ENCODE measurements around the gene CUL3.
"Not testable (repeated sequence)": the region's sequence is repeated elsewhere in the genome, so short reads cannot be mapped to it uniquely, and the experiment has no call there.

The CUL3 gene

DNA sequence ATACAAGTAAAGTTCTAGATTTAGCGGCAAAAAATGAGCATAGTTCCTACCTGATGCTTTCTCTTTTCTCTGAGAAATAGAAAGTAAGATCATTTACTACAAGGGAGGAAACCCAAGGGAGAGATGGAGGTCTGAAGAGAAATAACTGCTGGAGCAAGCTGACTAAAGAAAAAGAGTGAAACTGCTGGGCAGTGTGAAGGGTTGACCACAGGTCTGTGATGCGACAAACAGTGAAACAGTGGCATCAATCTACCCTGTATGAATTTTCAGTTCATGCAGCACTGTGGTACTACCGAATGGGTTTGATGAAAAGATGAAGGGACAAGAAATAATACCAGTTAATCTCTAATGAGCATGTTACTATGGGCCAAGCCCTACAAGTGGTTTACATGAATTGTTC is 52.2 kb downstream of the CUL3 start:
- no peak for DNase-seq

DNA sequence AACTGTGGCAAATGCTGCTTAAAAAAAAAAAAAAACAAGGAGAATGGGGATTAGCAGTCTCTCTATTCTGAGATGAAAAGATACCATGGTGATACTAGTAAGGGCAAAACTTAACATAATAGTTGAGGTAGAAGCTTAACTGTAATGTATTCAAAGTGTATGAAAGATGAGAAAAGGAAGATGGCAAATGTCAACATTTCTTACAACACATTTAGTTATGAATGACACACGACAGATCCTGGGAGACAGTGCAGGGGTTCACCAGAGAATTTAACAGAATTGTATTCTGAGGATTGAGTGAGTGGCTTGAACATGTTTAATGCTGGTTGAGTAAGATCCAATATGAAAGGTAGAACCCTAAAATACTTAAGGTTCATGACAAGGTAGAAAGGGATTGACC is 52.7 kb downstream of the CUL3 start:
- DNase-seq: no peak

DNA sequence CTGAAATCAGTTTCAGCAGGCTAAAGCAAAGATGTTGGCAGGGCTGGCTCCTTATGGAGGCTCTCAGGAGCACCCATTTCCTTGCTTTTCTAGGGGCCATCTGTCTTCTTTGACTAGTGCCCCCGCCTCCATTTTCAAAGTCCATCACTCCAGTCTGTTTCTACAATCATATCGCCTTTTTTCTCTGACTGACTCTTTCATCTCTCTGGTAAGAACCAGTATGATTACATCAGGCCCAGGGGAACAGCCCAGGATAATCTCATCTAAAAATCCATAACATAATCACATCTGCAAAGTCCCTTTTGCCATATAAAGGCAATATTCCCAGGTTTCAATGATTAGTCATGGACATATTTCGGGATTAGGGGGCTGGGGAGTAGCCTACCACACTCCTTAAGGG is 57.0 kb downstream of the CUL3 start:
- no peak for DNase-seq

DNA sequence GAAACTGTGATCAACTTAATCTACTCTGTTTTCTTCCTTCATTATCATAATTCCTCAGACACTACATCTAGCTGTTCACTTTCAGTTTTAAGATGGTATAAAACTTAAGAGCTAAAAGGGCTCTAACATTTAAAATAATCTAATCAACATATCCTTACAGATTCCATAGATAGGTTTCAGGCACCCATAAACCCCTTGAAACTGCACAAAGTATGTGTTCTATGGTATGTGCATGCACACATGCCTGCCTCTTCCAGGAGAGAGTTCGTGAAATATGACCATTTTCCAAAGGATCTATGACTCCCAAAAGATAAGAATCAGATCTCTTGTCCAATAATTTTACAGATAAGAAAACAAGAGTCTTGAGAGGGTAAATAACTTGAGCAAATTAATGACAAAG is 59.4 kb downstream of the CUL3 start:
- DNase-seq: no peak

DNA sequence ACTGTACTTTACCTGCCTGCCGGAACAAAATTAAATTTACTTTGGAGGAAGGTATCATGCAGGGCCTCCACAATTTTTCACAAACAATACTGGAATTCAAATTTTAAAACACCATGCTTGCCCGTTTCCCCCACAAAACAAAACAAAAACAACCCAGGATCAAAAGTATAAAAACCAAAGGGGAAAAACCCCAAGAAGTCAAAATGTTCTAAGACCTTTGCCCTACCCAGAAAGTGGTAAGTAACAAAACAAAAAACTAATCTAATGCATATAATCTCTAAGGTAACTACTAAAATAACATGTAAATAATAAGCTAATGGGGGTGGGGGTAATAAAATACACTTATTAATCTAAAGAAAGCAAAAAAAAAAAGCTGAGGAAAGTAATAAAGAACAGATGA is 60.5 kb downstream of the CUL3 start:
- no peak for DNase-seq

DNA sequence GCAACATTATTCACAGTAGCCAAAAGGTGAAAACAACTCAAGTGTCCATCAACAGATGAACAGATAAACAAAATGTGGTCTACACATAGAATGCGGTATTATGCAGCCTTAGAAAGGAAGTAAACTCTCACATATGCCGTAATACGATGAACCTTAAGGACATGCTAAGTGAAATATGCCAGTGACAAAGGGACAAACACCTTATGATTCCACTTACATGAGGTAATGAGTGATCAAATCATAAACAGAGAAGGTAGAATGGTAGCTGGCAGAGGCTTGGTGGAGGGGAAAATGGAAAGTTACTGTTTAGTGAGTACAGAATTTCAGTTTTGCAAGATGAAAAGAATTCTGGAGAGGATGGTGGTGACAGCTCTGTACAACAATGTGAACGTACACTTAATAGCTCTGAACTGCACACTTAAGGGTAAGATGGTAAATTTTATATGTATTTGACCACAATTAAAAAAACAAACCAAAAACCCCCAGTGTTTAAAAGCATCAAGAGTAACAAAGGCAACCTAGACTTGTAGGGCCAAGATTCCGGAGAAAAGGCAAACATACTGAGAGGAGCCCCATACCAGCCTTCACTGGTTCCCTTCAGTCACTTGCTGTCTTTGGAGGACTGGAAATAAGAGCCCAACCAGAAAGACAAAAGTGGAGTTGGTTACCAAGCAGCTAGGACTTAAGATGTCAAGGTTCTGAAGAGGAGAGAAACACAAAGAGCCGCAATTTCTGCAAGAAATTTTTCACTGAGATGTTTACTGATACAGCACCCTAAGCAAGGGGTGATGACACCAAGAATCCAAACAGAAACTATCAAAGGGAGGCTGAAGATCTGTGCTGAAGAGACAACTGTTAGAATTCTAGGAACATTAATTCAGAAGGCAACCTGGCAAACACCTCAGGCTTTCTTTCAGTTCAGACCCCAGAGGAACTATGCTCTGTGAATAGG is 61.3 kb downstream of the CUL3 start:
- DNase-seq: no peak

DNA sequence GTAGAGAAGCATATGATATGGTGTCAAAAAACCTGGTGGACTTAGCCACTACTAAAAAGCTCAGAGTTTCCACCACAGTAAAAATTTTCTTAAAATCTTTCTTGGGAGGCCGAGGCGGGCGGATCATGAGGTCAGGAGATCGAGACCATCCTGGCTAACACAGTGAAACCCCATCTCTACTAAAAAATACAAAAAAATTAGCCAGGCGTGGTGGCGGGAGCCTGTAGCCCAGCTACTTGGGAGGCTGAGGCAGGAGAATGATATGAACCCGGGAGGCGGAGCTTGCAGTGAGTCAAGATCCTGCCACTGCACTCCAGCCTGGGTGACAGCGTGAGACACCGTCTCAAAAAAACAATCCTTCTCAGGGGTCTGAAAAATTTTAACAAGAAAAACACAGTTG is 62.7 kb downstream of the CUL3 start:
- DNase-seq: not testable (repeated sequence)

DNA sequence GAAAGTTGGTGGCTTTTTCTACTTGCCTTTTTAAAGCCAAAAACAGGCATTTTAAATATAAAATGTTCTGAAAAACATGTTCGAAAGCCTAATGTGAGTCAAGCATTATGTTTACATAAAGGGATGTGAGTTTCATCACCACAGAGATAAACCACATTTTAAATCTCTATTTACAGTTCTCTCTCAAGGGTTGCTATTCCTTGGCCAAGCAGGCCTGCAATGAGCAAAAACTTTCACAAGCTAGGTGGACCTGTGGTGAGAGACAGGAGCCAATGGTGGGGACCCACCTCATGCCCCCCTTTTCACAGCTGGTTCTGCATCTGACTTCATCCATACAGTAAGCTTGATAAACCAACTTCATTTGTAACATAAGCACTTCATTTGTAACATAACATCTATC is 65.1 kb downstream of the CUL3 start:
- DNase-seq: no peak

DNA sequence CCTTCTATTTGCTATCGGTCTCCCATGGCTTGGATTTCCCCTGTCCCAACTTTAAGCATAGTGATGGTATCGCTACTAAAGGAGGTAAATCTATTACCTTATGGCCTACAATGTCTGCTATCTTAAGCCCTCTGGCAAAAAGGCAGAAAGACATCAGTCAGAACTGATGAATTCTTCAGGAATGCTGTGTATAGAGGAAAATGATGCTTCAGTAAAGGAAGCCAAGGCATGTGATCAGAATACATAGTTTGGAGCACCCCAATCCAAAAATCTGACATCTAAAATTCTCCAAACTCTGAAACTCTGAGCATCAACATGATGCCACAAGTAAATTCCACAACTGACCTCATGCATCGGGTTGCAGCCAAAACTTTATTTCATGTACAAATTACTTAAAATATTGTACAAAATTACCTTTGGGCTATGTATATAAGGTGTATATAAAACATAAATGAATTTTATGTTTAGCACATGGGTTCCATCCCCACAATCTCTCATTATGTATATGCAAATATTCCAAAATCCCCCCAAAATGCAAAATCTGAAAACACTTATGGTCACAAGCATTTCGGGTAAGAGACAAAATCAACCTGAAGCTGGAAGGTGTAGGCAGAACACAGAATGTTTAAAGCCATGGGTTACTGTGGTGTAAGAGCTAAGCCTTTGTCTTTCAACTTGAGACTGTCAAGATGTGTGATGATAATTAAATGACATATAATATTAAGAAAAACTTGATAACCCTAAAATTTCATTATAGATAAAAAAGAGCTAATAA is 66.2 kb downstream of the CUL3 start:
- no peak for DNase-seq

DNA sequence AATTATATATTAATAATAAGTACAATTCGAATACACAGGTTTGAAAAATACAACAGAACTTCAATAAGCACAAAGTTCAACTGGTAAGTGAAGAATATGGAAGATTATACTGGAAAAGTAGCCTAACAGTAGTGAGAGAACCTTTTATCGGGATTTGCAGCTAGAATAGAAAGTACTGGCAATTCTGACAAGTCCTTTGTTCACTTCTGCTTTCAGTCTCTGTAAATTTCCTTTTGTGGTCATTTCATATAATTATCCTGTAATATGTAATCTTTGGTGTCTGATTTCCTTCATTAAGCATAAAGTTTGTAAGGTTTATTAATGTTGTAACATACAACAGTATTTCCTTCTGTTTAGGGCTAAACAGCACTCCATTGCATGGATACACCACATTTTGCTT is 67.2 kb downstream of the CUL3 start:
- DNase-seq: no peak

DNA sequence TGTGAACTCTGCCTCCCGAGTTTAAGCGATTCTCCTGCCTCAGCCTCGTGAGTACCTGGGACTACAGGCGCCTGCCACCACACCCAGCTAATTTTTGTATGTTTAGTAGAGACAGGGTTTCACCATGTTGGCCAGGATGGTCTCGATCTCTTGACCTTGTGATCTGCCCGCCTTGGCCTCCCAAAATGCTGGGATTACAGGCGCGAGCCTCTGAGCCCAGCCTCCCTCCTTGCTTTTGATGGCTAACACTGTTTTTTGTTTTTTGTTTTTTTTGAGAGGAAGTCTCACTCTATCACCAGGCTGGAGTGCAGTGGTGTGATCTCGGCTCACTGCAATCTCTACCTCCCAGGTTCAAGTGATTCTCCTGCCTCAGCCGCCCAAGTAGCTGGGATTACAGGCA is 68.8 kb downstream of the CUL3 start:
- DNase-seq: not testable (repeated sequence)

DNA sequence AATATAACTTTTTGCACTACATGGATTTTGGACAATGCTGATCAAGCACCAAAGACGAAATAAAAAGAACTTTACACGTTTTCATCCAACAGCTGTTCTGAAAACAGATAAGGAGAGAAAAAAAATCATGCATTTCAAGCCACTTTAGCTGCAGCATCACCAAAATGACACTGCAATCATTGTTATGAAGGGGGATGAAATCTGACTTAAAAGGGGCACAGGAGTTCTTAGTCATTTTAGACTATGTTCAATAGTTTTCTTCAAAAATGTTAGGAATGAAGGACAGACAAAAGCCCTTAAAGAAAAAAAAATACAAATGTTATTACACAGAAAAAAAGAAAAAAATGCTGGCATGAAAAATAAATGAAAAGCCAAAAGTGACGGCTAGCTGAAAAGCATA is 71.2 kb downstream of the CUL3 start:
- no peak for DNase-seq

DNA sequence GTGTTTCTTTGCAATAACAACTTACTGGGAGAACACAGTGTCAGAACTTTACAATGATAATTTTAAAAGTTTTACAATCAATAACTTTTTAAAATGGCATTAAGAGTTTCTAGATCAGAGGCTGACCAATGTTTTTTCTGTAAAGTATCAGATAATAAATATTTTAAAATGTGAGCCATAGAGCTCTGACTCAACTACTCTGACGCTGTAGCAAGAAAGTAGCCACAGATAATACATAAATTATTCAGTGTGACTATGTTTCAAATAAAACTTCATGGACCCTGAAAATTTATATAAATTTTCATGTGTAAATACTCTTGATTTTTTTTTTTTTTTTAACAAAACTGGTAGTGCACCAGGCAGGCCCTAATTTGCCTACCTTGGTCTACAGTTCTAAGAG is 77.4 kb downstream of the CUL3 start:
- DNase-seq: no peak

DNA sequence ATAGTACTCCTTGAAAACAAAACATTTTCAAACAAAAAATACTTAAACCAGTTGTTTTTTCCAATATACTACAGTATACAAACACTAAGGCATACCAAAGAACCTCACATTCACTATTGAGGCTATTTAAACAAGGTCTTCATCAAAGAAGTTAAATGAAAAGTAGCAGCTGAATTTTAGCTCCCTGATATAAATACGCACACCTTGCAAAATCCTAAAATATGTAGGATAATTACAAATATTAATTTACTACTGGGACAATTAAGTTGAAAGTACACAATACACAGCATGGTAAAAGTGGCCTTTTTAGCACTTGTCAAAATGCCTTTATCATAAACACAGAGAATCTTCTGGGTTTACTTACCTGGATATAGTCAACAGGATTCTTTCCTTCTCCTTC is 78.7 kb downstream of the CUL3 start:
- no peak for DNase-seq

DNA sequence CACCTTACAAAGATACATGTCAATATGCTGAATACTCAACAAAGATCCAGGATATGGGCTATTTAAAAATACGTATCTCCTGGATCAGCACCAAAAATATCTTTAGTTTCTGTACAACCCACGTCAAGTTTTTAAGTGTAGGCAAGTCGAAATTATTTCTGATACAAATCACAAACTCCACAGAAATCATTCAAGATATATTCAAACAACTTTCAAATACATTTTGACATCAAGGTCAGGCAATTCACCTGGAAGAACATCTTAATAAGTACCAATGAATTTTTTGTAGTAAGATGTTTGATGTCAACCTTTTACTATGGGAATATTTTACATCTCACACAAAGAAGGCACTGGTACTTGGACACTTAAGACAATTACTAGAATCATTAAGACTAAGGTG is 86.2 kb downstream of the CUL3 start:
- no peak for DNase-seq

DNA sequence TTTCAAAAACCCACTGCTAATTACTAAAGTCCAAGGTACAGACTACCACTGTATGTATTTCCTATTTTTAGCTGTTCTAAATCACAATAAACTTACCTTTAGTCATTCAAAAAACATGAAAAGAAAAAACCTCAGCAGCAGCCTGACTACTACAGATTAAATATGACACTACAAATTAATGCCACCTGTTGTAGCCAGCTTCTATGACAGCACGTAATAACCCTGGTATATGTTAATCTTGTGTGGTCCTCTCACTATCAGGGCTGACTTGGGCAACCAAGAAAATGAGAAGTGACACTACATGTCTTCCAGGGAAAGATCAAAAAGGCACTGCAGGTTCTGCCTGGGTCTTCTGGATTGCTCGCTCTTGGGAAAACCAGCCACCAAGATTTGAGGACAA is 92.6 kb downstream of the CUL3 start:
- DNase-seq: no peak

DNA sequence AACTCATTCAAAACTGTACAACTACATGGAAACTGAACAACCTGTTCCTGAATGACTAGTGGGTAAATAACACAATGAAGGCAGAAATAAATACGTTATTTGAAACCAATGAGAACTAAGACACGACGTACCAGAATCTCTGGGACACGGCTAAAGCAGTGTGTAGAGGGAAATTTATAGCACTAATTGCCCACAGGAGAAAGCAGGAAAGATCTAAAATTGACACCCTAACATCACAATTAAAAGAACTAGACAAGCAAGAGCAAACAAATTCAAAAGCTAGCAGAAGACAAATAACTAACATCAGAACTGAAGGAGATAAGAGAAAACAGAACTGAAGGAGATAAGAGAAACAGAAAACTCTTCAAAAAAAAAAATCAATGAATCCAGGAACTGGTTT is 97.2 kb downstream of the CUL3 start:
- DNase-seq: not testable (repeated sequence)

DNA sequence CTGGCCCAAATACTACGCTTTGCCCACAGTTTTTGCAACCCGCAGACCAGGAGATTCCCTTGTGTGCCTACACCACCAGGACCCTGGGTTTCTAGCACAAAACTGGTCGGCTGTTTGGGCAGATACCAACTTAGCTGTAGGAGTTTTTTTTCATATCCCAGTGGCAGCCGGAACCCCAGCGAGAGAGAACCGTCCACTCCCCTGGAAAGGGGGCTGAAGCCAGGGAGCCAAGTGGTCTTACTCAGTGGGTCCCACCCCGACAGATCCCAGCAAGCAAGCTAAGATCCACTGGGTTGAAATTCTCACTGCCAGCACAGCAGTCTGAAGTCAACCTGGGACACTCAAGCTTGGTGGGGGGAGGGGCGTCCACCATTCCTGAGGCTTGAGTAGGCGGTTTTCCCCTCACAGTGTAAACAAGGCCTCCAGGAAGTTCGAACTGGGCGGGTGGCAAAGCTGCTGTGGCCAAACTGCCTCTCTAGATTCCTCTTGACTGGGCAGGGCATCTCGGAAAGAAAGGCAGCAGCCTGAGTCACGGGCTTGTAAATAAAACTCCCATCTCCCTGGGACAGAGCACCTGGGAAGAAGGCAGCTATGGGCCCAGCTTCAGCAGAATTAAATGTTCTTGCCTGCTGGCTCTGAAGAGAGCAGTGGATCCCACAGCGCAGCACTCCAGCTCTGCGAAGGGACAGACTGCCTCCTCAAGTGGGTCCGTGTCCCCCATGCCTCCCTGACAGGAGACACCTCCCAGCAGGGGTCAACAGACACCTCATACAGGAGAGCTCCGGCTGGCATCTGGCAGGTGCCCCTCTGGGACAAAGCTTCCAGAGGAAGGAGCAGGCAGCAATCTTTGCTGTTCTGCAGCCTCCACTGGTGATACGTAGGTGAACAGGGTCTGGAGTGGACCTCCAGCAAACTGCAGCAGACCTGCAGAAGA is 99.8 kb downstream of the CUL3 start:
- not testable (repeated sequence) for DNase-seq

DNA sequence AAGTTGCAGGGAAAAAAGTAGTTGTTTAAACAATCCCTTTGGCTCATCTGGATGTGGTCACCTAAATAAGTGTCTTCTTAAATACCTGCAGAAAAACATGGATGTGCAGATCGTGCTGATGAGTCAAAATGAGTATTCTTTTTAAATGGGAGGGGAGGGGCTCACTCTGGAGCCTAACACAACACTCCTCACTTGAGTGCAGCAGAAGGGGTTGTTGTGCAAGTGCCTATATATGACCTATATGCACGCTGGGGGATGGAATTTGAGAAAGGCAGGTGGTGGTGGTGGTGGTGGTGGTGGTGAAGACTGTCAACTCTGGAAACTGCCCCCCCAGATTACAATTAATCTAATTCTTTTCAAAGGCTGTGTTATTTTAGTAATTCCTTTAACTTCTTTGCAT is 105.3 kb downstream of the CUL3 start:
- no peak for DNase-seq

DNA sequence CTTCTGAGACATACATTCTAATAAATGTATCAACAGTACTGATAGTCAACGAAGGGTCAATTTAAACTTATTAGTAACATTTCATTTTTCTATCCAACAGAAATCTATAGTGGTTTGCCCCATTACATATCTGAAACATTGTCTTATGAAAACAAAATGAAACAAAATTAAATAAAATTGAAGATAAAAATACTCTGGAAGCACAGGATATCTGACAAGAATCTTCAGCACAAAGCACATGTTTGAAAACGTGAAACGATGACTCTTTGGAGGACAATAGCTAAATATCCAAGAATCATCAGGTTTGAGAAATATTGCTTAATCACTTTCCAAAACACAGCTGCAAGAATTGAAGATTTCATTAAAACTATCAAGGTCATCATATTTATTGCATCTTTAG is 112.3 kb downstream of the CUL3 start:
- DNase-seq: no peak

DNA sequence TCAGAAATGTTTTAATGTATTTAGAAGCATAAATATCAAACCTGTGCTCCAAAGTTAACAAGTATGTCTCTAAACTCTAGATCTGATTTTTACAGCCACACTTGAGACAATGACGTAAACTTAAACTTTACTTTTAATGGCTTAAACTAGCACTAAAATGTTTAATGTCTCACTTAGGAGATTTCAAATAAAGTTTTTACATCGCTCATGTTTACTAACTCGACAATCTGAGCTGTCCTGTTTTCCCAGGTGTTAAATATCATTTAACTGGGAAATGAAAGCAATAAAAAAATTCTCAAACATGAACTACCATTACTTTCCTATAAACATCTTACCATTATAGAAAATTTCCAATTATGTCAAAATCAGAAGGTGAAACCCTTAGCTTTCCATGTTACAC is 113.0 kb downstream of the CUL3 start:
- no peak for DNase-seq

DNA sequence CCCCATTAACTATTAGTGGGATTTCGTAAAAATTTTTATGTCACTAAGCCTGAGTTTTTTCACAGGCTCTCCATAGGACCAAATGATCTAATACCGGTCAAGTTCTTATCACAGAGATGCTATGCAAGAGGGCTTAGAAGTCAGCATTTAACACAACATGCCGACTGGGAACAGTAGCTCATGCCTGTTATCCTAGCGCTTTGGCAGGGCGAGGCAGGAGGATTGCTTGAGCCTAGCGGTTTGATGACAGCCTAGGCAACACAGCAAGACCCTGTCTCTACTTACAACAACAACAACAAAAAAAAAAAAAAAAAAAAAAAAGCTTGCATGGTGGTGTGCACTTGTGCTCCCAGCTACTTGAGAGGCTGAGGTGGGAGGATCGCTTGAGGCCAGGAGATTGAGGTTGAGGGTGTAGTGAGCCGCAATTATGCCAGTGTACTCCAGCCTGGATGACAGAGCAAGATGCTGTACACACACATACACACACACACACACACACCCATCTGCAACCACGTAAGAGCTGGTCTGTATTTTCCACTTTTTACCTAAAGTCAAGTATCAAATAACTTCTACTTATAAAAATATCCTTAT is 115.7 kb downstream of the CUL3 start:
- no peak for DNase-seq
